Measurements from ENCODE around the gene IVNS1ABP. TPM values are rescaled to one million over a fixed set of nuclear protein-coding genes. Genes with fewer than 3 reads are reported as not detected.

Gene IVNS1ABP
- total and polyA plus RNA-seq, 10 of the 15 experiments (the other 5 are each of a cell fraction or from before 2014, with no cell fraction given) = 19.2 to 154 (median 43.9) TPM

DNA sequence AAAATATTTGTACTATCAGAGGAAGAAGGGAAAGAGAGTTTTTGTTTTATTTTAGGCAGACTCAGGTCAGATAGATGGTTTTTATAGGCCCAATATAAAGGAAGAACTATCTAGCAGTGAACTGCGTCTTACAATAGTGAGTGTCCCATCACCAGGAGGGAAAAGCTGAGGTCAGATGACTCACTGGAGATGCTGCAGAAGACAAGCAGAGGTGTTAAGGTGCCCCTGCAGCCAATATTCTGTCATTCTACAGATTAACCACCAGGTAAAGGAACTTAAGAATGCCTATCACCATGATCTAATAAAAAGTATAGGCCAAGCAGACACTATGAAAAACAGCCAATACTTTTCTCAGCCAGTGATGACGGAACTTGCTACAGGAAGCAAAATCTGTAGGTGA lies 29.6 kb downstream of the IVNS1ABP start:
- Histone ChIP-seq H3K4me3 (no peak overlapping the region), H4K20me1 (ENCODE audit: control insufficient read depth, insufficient read depth) (no peaks in the 10 kb centered on the region), H3K79me2 (ENCODE audit: control insufficient read depth, insufficient read depth, low read length) (no peaks in the 10 kb centered on the region), H3K4me1 (ENCODE audit: control insufficient read depth, insufficient read depth, low read length) (no peaks in the 10 kb centered on the region), H2AFZ (ENCODE audit: control insufficient read depth, low read depth, low read length) (no peak overlapping the region), H3K9me3 (replicated peaks; ENCODE audit: control insufficient read depth, insufficient read depth, low read length) (no peaks in the 10 kb centered on the region), H3K27me3 (replicated peaks in 1 of 2; ENCODE audit: control insufficient read depth in 2 of 2, insufficient read depth in 2 of 2, low read length in 1 of 2) (no peaks in the 10 kb centered on the region), H3K9ac (ENCODE audit: control insufficient read depth, insufficient read depth, low read length) (no peak overlapping the region), H3K36me3 (ENCODE audit: control insufficient read depth in 2 of 2, insufficient read depth in 2 of 2, low read length in 1 of 2) (no peaks in the 10 kb centered on the region), H3K4me2 (ENCODE audit: control insufficient read depth, insufficient read depth) (no peak overlapping the region), H3K27ac (ENCODE audit: control insufficient read depth, insufficient read depth) (no peak overlapping the region)
- no peak for ATAC-seq
- WGBS (ENCODE audit: insufficient coverage, insufficient replicate concordance, low lambda C conversion rate, missing lambda C conversion rate) = 95% methylated on average over 2 of the region's 2 CpGs
- in situ Hi-C loops (cut with MboI) = no loop called here
- ChIA-PET CTCF (interaction anchor here (1.0 to 1.1 kb wide), 2 partner anchors 9 to 10 kb away, joined by 3 read pairs; no protein-coding TSS in a partner anchor), POLR2A (no interaction called here), SMC1A (ENCODE audit: uncharacterized antibody, unreplicated experiment) (interaction anchor here (1.6 kb wide), 1 partner anchor 14 kb away, joined by 5 read pairs; no protein-coding TSS in a partner anchor), RAD21 (ENCODE audit: unreplicated experiment) (no interaction called here)
- TF ChIP-seq TCF7 (IDR thresholded peaks at IDR 0.05; ENCODE audit: borderline replicate concordance) = no peak
- no peak for TF ChIP-seq SMARCA5 (IDR thresholded peaks at IDR 0.05)
- no peak for TF ChIP-seq KLF5 (IDR thresholded peaks at IDR 0.05; ENCODE audit: partially characterized antibody)
- TF ChIP-seq NRF1 (conservative IDR thresholded peaks at IDR 0.05; ENCODE audit: low read depth, low read length) = no peak
- no peak for TF ChIP-seq YBX1 (IDR thresholded peaks at IDR 0.05)
- TF ChIP-seq ZNF274 (IDR thresholded peaks at IDR 0.05; ENCODE audit: insufficient read depth, insufficient read length) = no peak
- no peak for TF ChIP-seq ZNF384 (IDR thresholded peaks at IDR 0.05; ENCODE audit: borderline replicate concordance, low read depth, low read length)
- no peak for TF ChIP-seq NR2C1 (IDR thresholded peaks at IDR 0.05)
- no peak for TF ChIP-seq POU2F2 (IDR thresholded peaks at IDR 0.05; ENCODE audit: borderline replicate concordance, low read depth, low read length)
- no peak for TF ChIP-seq RFX5 (IDR thresholded peaks at IDR 0.05; ENCODE audit: low read depth, low read length)
- no peak for TF ChIP-seq SREBF1 (IDR thresholded peaks at IDR 0.05; ENCODE audit: low read length)
- TF ChIP-seq EZH2 (IDR thresholded peaks at IDR 0.05; ENCODE audit: borderline replicate concordance, control insufficient read depth, low read depth, low read length) = no peak
- no peak for TF ChIP-seq FOS (IDR thresholded peaks at IDR 0.05; ENCODE audit: borderline replicate concordance, extremely low read depth, insufficient read length)
- TF ChIP-seq WRNIP1 (IDR thresholded peaks at IDR 0.05; ENCODE audit: borderline replicate concordance, low read depth, low read length) = no peak
- TF ChIP-seq, protein P1, sequence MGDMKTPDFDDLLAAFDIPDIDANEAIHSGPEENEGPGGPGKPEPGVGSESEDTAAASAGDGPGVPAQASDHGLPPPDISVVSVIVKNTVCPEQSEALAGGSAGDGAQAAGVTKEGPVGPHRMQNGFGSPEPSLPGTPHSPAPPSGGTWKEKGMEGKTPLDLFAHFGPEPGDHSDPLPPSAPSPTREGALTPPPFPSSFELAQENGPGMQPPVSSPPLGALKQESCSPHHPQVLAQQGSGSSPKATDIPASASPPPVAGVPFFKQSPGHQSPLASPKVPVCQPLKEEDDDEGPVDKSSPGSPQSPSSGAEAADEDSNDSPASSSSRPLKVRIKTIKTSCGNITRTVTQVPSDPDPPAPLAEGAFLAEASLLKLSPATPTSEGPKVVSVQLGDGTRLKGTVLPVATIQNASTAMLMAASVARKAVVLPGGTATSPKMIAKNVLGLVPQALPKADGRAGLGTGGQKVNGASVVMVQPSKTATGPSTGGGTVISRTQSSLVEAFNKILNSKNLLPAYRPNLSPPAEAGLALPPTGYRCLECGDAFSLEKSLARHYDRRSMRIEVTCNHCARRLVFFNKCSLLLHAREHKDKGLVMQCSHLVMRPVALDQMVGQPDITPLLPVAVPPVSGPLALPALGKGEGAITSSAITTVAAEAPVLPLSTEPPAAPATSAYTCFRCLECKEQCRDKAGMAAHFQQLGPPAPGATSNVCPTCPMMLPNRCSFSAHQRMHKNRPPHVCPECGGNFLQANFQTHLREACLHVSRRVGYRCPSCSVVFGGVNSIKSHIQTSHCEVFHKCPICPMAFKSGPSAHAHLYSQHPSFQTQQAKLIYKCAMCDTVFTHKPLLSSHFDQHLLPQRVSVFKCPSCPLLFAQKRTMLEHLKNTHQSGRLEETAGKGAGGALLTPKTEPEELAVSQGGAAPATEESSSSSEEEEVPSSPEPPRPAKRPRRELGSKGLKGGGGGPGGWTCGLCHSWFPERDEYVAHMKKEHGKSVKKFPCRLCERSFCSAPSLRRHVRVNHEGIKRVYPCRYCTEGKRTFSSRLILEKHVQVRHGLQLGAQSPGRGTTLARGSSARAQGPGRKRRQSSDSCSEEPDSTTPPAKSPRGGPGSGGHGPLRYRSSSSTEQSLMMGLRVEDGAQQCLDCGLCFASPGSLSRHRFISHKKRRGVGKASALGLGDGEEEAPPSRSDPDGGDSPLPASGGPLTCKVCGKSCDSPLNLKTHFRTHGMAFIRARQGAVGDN (IDR thresholded peaks at IDR 0.05) = no peak
- no peak for TF ChIP-seq ZNF217 (IDR thresholded peaks at IDR 0.05)
- TF ChIP-seq PAX5 (IDR thresholded peaks at IDR 0.05; ENCODE audit: borderline replicate concordance, low read depth, low read length) = no peak
- no peak for TF ChIP-seq BRCA1 (IDR thresholded peaks at IDR 0.05; ENCODE audit: low read depth, low read length)
- FAIRE-seq = no peak
- intact Hi-C loops (cut with micrococcal nuclease; ENCODE audit: unreplicated experiment) = no loop called here
- no TSS peak for BruUV-seq (replicated peaks)
- DNase-seq (ENCODE audit: low read depth, low spot score) = no peak

All from GM12878 (cell line).